Neural cell (in vitro differentiated cells): ENCODE results near the gene SPAG6. TPM values are rescaled to one million over a fixed set of nuclear protein-coding genes. Genes with fewer than 3 reads are reported as not detected.
A peak's percentile ranks its signal among the peaks of the same experiment; 100 is the strongest.

Experiments
- H2AFZ ChIP-seq: fragments of 200-600, 300-800 bp; sonication (generic), shearing (Covaris generic); 2 replicates; pipeline ENCODE4 v1.6.0; 2014; ENCODE audit warnings: low read depth, mild to moderate bottlenecking, antibody characterized with exemption, low read length, moderate library complexity
- H3F3A ChIP-seq: fragments of 200-600 bp; shearing (Covaris generic); 2 replicates; pipeline ENCODE4 v1.6.1; 2016; ENCODE audit warnings: mild to moderate bottlenecking, moderate library complexity, mixed read lengths, antibody characterized with exemption, low read length; ENCODE audit not compliant: insufficient read depth, poor library complexity, severe bottlenecking
- H3K27ac ChIP-seq: fragments of 200-600, 300-800 bp; sonication (generic), shearing (Covaris generic); 2 replicates; pipeline ENCODE4 v1.5.1; 2014; ENCODE audit warnings: mild to moderate bottlenecking, low read length, moderate library complexity
- H3K27me3 ChIP-seq: fragments of 300-800, 200-600 bp; sonication (generic), shearing (Covaris generic); 2 replicates; pipeline ENCODE4 v1.6.0; 2014; ENCODE audit warnings: mild to moderate bottlenecking, low read depth, low read length, moderate library complexity; ENCODE audit not compliant: insufficient read depth
- H3K36me3 ChIP-seq: fragments of 300-800, 200-600 bp; sonication (generic), shearing (Covaris generic); 2 replicates; pipeline ENCODE4 v1.5.1; 2014; ENCODE audit warnings: mild to moderate bottlenecking, antibody characterized with exemption, low read length, moderate library complexity; ENCODE audit not compliant: insufficient read depth
- H3K4me2 ChIP-seq: fragments of 300-800, 200-600 bp; sonication (generic), shearing (Covaris generic); 2 replicates; pipeline ENCODE4 v1.6.0; 2014; ENCODE audit warnings: mild to moderate bottlenecking, low read length
- H3K4me3 ChIP-seq: fragments of 300-800, 200-600 bp; sonication (generic), shearing (Covaris generic); 2 replicates; pipeline ENCODE4 v1.5.1; 2014; ENCODE audit warnings: mild to moderate bottlenecking, low read length, moderate library complexity
- H3K79me2 ChIP-seq: fragments of 200-600 bp; shearing (Covaris generic); replicated peaks from 2 replicates; pipeline ENCODE4 v1.6.0; 2014; ENCODE audit warnings: mild to moderate bottlenecking, low read length, moderate library complexity; ENCODE audit not compliant: insufficient read depth
- H3K9ac ChIP-seq: fragments of 300-800, 200-600 bp; sonication (generic), shearing (Covaris generic); 2 replicates; pipeline ENCODE4 v1.6.1; 2016; ENCODE audit warnings: mild to moderate bottlenecking, low read length, mixed read lengths
- H3K9me2 ChIP-seq: fragments of 200-600 bp; shearing (Covaris generic); 2 replicates; pipeline ENCODE4 v1.6.1; 2016; ENCODE audit warnings: mild to moderate bottlenecking, low read length, mixed read lengths; ENCODE audit not compliant: insufficient read depth
- H3K9me3 ChIP-seq: fragments of 200-600, 300-800 bp; sonication (generic), shearing (Covaris generic); 2 replicates; pipeline ENCODE4 v1.6.1; 2016; ENCODE audit warnings: mild to moderate bottlenecking, mixed run types, low read length, moderate library complexity, mixed read lengths
- H4K20me1 ChIP-seq: fragments of 200-600 bp; shearing (Covaris generic); 2 replicates; pipeline ENCODE4 v1.6.1; 2016; ENCODE audit warnings: mild to moderate bottlenecking, mixed run types; ENCODE audit not compliant: insufficient read depth
- CTCF ChIP-seq: fragments of 450-650 bp; IDR thresholded peaks from 2 replicates; pipeline ENCODE4 v1.5.1; 2014; ENCODE audit warnings: antibody characterized with exemption, mild to moderate bottlenecking, moderate library complexity; ENCODE audit not compliant: poor library complexity, severe bottlenecking
- EP300 ChIP-seq: fragments of 450-650 bp; conservative IDR thresholded peaks from 2 replicates; pipeline ENCODE4 v1.6.1; 2014; ENCODE audit warnings: antibody characterized with exemption, mild to moderate bottlenecking, moderate library complexity; ENCODE audit not compliant: poor library complexity, severe bottlenecking
- EZH2 ChIP-seq: fragments of 200-600, 300-800 bp; shearing (Covaris generic), sonication (generic); IDR thresholded peaks from 2 replicates; pipeline ENCODE4 v1.6.1; 2014; ENCODE audit warnings: antibody characterized with exemption, low read length, borderline replicate concordance, mild to moderate bottlenecking; ENCODE audit not compliant: insufficient read depth, poor library complexity, severe bottlenecking
- MXI1 ChIP-seq: fragments of 450-650 bp; conservative IDR thresholded peaks from 2 replicates; pipeline ENCODE4 v1.6.1; 2014; ENCODE audit warnings: antibody characterized with exemption, mild to moderate bottlenecking; ENCODE audit not compliant: poor library complexity, severe bottlenecking
- POLR2AphosphoS5 ChIP-seq: IDR thresholded peaks from 2 replicates; pipeline ENCODE4 v1.6.1; 2012
- RAD21 ChIP-seq: fragments of 450-650 bp; conservative IDR thresholded peaks from 2 replicates; pipeline ENCODE4 v1.6.1; 2014; ENCODE audit warnings: antibody characterized with exemption, mild to moderate bottlenecking, moderate library complexity
- REST ChIP-seq: IDR thresholded peaks from 2 replicates; pipeline ENCODE4 v1.6.1; 2012; ENCODE audit warnings: borderline replicate concordance
- SMC3 ChIP-seq: fragments of 450-650 bp; conservative IDR thresholded peaks from 2 replicates; pipeline ENCODE4 v1.6.1; 2014; ENCODE audit warnings: antibody characterized with exemption, mild to moderate bottlenecking, moderate library complexity; ENCODE audit not compliant: poor library complexity
- TAF1 ChIP-seq: IDR thresholded peaks from 2 replicates; pipeline ENCODE4 v1.6.1; 2012; ENCODE audit warnings: low read depth
- polyA plus RNA-seq: library from polyadenylated mRNA; depleted of rRNA; stranded (reverse); fragments of >200 nt; gene quantifications from 2 replicates; pipeline ENCODE4 v1.2.3, GENCODE V29; 2014

Gene SPAG6
- polyA plus RNA-seq, 1 donor from 2014 or later: 0.36 TPM

GRCh38 chr10:22321924-22322640 is 23.2 kb upstream of the SPAG6 start:
- Histone ChIP-seq H3K27ac (no peak overlapping the region), H3K9ac (peak overlapping the region; percentile 65), H3K27me3 (peaks cover 75% of the 10 kb centered on the region), H3K79me2 (peaks cover 60% of the 10 kb centered on the region), H4K20me1 (peaks cover 14% of the 10 kb centered on the region), H3F3A (peaks cover 4% of the 10 kb centered on the region), H3K9me2 (no peaks in the 10 kb centered on the region), H3K4me3 (peak overlapping the region; percentile 69), H3K4me2 (peak overlapping the region; percentile 36), H3K9me3 (no peaks in the 10 kb centered on the region), H2AFZ (no peak overlapping the region), H3K36me3 (peaks cover 7% of the 10 kb centered on the region)
- peak; percentile 39 for TF ChIP-seq POLR2AphosphoS5
- TF ChIP-seq REST: no peak
- TF ChIP-seq EZH2: peak; percentile 99
- TF ChIP-seq SMC3: no peak
- TF ChIP-seq RAD21: no peak
- no peak for TF ChIP-seq CTCF
- no peak for TF ChIP-seq EP300
- no peak for TF ChIP-seq TAF1
- TF ChIP-seq MXI1: peak; percentile 11

GRCh38 chr10:22322641-22323160 is 22.6 kb upstream of the SPAG6 start:
- peak overlapping the region; percentile 69 for H3K4me3 ChIP-seq
- peaks cover 4% of the 10 kb centered on the region for H3F3A ChIP-seq
- no peak overlapping the region for H3K27ac ChIP-seq
- peak overlapping the region; percentile 36 for H3K4me2 ChIP-seq
- no peak overlapping the region for H2AFZ ChIP-seq
- H3K9me3 ChIP-seq: no peaks in the 10 kb centered on the region
- H3K27me3 ChIP-seq: peaks cover 74% of the 10 kb centered on the region
- peaks cover 8% of the 10 kb centered on the region for H3K36me3 ChIP-seq
- H3K9ac ChIP-seq: no peak overlapping the region
- TF ChIP-seq CTCF (no peak), SMC3 (no peak), TAF1 (no peak), RAD21 (no peak), POLR2AphosphoS5 (no peak), MXI1 (no peak), EP300 (no peak), EZH2 (no peak), REST (no peak)
- no peaks in the 10 kb centered on the region for H3K9me2 ChIP-seq
- H4K20me1 ChIP-seq: peaks cover 14% of the 10 kb centered on the region
- peaks cover 59% of the 10 kb centered on the region for H3K79me2 ChIP-seq
